NCI-H128 (cell line): ENCODE measurements around the gene KIF25.
"Not testable (repeated sequence)": the region's sequence is repeated elsewhere in the genome, so short reads cannot be mapped to it uniquely, and the experiment has no call there.

Experiments used
- DNase-seq: peaks from one replicate; lab custom pipeline; 2025; ENCODE audit not compliant: unreplicated experiment; lab: John Stamatoyannopoulos, UW

KIF25 gene

DNA sequence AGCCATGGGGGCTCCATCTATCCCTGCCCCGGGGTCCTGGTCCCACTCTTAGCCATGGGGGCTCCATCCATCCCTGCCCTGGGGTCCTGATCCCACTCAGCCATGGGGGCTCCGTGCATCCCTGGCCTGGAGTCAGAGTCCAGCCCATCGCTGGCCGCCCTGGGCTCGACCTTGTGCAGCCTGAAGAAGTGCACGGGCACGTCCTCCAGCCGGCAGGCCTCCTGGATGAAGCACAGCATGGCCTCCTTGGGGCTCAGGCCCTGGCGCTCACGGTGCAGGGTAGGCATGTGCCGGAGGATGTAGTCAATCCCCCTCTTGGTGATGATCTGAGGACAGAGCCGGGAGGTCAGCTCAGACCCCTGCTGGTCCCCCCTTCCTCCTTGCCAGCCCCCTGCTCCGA is 66.0 kb downstream of the KIF25 start:
- DNase-seq: no peak

DNA sequence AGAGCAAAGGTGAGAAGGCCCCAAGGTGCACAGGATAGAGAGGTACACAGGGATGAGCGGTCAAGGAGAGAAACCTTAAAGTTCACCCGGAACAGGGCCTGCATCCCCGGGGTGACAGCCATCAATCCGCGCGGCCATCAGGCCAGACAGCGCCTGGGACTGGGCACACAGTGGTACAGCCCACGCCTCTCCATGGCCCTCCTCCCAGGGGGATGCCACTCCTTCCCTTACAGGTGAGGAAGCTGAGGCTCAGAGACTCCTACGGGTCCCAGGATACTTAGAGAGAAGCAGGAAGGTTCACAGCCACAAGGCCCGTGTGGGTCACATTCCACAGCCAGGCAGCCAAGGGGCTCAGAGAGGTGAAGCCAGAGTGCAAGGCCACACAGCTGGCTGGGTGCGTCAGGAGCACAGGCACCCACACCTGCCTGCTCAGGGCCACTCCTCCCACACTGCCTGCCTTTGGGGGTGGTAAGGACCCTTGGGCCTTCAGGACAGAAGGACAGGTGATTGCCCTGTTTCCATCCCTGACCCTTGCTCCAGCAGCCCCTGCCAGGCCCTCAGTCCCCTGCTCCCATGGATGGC is 66.8 kb downstream of the KIF25 start:
- DNase-seq: no peak

DNA sequence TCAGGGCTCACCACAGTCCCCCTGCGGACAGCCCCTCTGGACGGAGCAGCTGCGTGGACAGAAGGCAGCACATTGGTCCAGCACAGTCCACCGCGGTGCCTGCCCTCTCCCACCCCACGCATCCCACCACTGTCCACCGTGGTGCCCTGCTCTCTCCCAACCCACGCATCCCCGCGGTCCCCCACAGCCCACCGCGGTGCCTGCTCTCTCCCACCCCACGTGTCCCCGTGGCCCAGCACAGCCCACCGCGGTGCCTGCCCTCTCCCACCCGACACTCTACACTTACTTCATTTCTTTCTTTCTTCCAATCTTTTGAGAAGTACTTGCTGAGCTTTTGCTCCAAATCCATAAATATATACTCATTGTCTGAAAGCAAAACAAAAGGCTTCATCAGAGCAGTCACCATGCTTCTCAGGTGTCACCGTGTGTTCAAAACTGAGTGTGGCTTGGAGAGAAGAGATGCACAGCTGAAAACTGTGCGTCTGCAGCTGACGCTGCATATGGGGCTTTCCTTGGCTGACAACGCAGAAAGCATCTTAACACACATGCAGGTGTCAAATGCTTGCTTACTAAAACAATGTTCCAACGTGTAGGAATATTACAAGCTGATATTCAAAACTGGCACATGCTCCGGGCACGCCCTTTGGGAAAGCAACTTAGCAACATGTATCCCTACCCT is 69.7 kb downstream of the KIF25 start:
- DNase-seq: no peak

DNA sequence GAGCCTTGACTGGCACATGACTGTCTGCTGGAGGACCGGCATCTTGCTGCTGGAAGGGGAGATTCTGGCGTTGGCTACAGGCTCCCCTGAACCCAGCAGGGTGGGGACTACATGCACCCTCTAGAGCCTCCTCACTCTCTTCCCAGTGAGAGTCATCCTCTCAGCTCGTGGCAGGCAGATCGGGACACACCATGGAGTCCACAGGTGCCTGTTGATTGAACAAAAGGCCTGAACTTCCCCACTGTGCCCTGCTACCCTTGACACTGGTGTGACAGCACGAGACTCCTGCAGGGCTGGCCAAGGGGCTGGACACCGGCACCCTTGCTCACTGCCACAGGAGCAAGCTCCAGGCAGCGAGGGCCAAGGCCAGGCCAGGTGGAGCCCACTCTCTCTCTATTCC is 73.3 kb downstream of the KIF25 start:
- DNase-seq: no peak

DNA sequence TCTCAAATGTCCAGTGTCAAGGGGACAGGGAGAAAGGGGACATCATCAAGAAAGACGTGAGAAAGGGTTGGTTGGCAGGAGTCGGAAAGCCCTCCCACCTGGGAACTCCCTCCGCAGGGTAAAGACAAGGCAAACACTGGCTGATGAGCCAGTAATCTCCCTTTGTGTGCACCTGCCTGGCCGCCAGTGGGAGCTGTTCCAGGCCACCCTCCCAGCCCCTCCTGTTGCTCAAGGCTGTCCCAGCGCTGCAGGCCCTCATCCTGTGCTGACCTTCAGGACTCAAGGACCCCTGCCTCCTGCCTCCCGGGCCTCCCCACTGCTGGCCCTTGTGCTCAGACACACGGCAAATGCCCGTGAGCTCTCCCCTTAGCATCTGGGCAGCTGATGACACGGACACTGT is 74.1 kb downstream of the KIF25 start:
- no peak for DNase-seq

DNA sequence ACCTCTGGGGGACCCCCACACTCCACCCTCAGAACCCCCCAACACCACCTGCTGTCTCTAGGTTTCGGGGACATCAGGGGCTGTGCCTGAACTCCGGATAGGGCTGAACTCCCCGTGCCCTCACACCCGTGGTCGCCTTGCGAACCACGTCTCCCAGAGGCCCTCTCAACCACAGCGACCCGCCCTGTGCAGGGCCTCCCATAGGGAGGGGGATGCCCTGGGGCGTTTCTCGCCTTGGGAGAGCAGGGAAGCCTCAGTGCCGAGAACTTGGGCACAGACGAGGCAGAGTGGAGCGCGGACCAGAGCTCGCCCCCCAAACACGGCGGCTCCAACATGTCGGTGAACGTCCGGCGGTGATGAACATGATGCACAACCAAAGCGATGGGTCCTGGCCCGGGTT is 74.8 kb downstream of the KIF25 start:
- no peak for DNase-seq

DNA sequence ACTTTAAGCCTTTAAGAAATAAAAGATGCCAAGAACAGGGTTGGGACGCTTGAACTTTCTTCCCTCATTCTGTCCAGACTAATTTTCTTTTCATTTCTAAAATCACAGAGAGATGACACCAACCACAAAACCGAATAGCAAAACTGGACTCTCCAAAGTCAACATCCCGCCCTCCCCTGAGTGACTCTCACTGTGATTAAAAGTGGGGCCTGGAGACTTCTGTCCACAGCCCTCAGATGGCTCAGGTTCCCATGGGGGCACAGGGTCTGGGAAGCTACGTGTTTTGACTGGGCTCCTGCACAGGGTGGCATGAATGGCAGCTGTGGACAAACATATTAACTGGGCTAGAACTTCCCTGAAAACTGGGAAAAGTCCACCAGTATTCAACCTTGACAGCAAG is 75.3 kb downstream of the KIF25 start:
- DNase-seq: no peak

DNA sequence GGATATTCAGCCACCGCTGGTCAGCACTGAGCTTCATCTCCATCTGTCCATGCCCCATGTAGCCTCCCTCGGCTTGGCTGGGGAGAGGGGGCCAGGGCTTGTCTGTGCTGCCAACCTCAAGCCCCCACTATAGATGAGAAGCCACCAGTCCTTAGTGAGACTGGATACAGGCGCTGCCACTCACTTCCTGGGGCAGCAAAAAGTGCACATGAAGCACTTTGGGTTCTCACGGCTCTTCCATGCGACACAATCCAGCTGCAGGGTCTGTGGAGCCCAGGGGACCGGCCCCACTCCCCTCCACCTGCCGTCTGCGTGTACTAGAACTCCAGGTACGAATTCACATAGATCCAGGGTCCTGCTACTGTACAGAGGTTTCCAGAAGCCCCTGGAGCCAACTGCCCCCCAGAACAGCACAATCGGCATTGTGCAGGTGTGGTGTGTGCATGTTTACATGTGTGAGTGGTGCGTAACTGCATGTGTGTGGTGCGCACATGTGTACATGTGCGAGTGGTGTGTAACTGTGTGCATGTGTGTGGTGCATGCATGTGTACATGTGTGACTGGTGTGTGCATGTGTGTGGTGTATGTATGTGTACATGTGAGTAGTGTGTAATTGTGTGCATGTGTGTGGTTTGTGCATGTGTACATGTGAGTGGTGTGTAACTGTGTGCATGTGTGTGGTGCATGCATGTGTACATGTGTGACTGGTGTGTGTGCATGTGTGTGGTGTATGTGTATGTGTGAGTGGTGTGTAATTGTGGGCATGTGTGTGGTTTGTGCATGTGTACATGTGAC is 76.7 kb downstream of the KIF25 start:
- DNase-seq: no peak

DNA sequence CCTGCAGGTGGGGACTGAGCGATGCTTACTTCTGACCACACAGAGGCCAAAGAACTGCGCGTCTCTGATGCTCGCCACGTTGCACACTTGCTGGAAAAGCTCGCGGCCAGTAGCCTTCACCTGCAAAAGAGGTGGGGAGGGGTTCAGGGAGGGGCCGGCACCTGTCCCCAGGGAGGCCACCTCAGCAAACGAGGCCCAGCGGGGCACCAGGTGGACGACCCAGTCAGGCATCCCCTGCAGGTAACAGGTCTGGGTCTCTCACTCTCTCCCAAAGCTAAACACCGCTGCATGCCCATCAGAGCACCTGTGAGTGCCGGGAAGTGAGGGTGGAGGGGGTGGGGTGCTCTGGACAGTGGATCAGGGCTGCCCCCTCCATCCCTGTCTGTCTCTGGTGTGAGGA is 77.7 kb downstream of the KIF25 start:
- no peak for DNase-seq

DNA sequence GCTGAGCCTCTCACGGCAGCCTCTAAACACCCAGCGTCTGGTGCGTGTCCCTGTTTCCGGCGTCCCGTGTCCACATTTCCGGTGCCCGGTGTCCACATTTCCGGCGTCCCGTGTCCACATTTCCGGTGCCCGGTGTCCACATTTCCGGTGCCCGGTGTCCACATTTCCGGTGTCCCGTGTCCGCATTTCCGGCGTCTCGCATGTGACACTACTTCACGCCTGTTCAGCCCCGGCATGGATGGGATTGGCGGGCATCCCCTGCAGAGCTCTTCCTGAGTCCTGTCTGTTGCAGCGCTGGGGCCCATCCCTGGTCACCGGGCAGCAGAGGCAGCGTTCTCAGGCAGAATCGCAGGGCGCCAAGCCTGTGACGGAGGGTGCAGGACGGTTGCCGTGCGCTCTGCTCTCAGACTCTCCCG is 78.3 kb downstream of the KIF25 start:
- no peak for DNase-seq

DNA sequence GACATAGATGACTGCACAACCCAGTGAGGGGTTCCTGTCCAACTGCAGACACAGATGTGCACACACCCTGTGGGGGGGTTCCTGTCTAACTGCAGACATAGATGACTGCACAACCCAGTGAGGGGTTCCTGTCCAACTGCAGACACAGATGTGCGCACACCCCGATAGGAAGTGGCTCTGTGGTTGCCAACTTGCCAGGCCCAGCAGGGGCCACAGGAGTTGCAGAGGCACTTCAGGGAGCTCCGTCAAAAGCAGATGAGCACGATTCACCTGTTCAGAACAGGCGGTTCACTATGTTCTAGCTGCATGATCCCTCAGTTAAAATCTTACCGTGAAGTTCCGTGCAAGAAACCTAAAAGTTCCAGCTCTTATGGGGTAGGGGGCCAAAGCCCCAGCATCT is 79.9 kb downstream of the KIF25 start:
- not testable (repeated sequence) for DNase-seq

DNA sequence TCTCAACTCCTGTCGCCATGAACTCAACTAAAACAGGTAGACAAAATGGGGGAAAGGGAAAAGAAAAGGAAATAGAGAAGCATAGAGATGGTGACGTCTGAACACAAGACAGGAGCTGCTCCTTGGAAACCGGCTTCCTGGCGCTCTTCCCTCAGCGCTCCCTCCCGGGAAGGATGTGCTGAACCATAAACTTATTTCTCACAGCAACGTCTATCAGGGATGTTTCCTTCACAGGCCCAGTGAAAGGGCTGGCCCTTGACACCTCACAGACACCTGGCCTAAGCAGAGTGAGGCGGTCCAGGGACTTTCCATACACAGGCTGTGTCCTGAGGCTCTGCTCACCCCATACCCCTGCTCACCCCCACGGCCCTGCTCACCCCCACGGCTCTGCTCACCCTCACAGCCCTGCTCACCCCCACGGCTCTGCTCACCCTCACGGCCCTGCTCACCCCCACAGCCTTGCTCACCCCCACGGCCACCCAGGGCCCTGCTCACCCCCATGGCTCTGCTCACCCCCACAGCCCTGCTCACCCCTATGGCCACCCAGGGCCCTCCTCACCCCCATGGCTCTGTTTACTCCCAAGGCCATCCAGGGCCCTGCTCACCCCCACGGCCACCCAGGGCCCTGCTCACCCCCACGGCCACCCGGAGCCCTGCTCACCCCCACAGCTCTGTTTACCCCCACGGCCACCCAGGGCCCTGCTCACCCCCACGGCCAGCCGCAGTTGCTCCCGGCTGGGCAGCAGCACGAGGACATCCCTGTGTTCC is 80.9 kb downstream of the KIF25 start:
- DNase-seq: no peak

DNA sequence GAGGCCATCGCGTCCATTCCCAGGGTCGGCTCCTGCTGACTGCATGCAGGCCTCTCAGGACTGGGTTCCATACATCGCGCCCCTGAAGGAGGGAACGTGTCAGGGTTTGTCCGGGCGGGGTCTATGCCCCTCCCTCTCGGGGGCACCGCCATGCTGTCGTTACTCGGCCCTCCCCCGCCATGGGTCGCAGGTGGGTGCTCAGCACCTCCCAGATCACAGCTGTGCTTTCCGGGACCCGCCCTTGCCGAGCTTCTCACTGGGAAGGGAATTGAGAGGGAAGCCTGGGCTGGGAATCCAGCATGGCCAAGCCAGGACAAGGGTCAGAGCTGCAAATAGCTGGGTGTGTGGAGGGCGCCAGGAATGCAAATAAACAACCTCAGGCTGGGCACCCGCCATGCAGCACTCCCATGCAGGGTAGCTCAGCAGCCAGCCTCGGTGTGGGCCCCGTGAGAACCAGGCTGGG is 81.5 kb downstream of the KIF25 start, which contains the start of gene FRMD1:
FRMD1 (minus strand) TSS at position 270 of the 463 bp plus-strand sequence; CDS start at position 152, 118 bp downstream.
- no peak for DNase-seq

DNA sequence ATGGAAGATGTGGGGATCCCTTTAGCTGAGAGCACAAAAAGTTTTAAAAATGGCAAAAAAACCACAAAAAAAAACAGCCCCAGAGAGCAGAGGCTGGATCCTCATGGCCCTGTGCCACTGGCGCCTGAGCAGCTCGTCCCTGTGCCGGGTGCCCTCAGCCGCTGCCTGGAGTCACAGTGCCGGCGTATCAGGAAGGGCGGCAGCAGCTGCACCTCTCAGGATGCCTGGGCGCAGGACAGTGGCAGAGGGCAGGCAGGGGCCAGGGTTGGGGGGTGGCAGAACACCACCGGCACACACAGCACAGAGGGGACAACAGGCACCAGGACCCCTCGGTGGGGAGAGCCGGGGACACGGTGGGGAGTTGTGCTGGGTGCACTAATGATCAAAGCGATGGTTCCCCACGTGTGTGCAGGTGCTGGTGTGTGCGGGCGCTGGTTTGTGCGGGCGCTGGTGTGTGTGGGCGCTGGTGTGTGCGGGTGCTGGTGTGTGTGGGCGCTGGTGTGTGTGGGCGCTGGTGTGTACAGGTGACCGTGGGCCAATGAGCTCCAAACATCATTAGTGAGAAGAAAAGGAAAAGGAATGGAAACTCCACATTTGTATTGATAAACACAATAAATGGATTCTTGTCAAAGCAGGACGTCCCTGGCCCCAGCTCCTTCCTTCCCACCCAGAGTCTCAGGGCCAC is 83.1 kb downstream of the KIF25 start:
- DNase-seq: no peak

DNA sequence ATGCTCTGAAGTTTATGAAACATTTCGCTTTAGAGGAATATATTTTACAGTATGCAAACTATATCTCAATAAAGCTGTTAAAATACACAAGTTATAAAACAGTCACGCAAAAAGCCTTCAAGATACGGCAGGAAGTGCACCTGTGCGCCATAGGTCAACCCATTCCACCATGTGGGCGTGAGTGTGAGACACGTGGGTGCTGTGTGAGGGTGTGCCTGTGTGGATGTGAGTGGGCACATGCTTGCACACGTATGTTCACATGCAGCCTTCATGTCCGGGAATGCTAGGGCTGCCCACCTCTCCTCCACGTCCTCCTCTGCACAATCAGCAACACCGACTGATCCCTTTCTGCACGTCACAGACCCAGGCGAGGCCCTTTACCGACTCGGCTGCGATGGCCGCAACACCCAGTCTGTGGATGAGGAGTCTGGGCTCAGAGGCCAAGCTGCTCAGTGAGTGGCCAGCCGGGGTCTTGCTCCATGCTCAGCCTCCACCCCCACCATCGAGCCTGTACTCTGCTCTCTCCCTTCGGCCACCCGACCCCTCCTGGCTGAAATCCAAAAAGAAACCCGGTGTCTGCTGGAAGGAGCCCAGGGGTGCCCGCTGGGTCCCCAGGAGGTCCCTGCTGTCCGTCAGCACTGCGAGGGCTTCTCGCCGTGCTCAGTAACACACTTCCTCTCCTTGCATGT is 84.5 kb downstream of the KIF25 start:
- no peak for DNase-seq

DNA sequence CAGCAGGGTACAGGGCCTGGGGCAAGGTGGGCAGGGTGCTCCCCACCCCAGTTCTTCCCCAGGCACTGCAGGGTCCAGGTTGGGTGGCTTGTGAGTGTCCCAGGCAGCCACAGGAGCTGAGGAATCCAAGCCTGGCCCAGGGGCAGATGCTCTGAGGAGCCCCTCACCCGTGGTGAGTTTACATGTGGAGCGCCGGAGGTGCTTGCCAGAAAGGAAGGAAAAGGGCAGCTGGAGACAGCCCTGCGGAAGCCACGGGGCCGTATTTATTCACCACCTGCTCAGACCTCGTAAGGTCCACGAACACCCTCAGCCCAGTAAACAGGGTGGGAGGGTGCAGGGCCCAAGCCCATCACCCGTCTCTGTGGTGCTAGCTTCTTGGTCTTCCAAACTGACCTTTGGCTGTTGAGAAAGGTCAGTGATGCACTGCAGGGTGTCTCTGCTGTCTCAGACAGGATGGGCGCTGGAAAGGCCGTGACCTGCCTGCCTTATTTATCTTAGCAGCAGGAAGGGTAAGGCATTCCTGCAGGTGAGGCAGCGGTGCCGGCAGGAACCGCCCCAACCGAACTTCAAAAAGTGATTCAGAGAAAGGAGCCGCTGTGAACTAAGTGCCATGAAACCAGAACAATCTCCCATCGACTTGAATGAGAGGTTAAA is 85.5 kb downstream of the KIF25 start:
- DNase-seq: no peak

DNA sequence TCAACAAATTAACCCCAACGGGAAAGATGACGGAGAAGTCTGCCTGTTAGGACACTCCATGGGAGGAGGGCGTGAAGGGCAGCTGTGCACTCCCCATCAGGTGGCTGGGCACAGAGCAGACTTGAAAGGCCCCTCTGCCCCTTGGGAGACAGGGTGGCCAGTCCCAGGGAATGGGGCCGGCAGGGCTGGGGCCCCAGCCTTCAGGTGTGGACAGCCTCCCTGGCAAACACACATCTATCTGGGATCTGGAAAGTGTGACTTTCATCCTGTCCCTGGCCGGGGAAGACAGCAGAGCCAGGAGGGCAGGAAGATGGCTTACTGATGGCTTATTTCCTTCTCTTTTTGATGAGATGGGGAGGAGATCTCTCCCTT is 86.0 kb downstream of the KIF25 start:
- no peak for DNase-seq

DNA sequence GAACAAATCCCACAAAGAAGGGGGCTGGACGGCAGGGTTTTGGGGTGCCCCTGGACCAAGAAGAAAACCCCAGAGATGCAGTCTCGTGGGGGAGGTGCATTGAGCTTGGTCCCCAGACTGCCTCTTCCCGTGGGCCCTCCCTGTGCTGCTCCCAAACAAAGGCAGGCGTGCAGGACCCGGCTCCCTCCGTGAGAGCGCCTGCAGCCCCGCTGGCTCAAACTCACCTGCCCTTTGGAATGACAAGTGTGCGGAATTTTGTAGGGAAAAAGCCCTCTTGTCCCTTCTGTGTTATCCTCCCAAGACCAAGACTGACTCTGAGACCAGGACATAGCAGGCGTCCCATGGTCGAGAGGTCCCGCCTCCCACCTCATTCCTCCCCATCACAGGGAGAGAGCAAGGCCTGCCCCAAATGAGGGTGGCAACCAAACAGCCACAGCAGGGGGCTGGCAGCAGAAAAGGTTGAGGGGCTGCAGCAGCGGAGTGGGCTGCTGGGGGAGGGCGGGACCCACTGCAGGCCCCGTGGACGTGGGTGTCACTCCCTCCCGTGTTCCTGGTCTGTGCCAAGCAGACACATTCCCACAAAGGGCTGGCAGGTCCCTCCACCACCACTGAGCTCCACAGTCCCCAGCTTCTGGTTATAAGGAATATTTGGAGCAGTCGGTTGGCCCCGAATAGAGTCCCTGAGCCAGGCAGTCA is 87.1 kb downstream of the KIF25 start:
- DNase-seq: no peak

DNA sequence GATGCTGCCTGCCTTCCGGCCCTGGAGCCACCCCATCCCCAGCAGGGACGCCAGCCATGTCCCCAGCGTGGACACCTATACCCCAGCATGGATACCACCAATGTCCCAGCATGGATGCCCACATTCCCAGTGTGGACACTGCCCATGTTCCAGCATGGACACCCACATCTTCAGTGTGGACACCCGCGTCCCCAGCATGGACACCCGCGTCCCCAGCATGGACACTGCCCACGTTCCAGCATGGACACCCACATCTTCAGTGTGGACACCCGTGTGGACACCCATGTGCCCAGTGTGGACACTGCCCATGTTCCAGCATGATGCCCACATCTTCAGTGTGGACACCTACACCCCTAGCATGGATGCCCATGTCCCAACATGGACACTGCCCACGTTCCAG is 88.6 kb downstream of the KIF25 start:
- DNase-seq: no peak
